Activated CD8-positive, alpha-beta memory T cell treated with anti-CD3 and anti-CD28 coated beads for 24 hours (primary cell): ENCODE results near the gene MMGT1.
"Not testable (repeated sequence)": the region's sequence is repeated elsewhere in the genome, so short reads cannot be mapped to it uniquely, and the experiment has no call there.

Experiments
- DNase-seq: peaks from one replicate; pipeline ENCODE4 v3.0.0-alpha.2; 2020

The MMGT1 gene

DNA sequence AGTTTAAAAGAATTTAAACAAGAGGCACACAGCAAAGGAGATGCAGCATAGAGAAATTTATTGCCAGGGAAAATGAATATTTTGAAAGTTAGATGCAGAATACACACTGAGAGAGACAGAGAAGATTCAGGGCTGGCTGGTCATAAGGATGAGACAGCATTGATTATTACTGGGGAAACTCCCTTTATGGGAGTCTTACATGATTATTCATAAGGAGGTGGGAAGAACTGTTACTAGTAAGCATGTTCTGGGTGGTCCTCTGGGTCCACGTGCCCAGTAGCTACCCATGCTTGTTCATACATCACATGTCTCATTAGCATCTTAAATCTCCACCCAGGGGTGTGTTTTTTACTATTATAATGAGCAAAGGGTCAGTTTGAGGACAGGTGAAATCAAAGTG is 53.3 kb downstream of the MMGT1 start:
- DNase-seq: not testable (repeated sequence)

- no peak for DNase-seq
Measured at GRCh38 chrX:135914404-135914803, 59.4 kb downstream of the MMGT1 start.
